Lung (tissue), 12 donors: ENCODE measurements around the gene PEX11A. TPM values are rescaled to one million over a fixed set of nuclear protein-coding genes. Genes with fewer than 3 reads are reported as not detected.

Source experiments
- ATAC-seq: fragments of 200-7000 bp; cut with Tn5 transposase; one replicate; pipeline ENCODE4 v1.9.1; 2020; ENCODE audit warnings: moderate number of reproducible peaks; ENCODE audit not compliant: insufficient read depth, low FRiP score
- DNase-seq, 3 donors: peaks; one replicate each; pipeline ENCODE4 v3.0.0-alpha.2; 2013 to 2017
- H3K27ac ChIP-seq, 2 donors: one replicate each; pipeline ENCODE4 v1.5.1; 2013; ENCODE audit warnings: mild to moderate bottlenecking in 2 of 2, moderate library complexity in 2 of 2, control low read depth in 1 of 2, inconsistent platforms in 1 of 2, low read depth in 1 of 2, low read length in 1 of 2
- H3K27me3 ChIP-seq, 3 donors: one replicate each; pipeline ENCODE4 v1.5.1; 2013; ENCODE audit warnings: low read length in 2 of 3; ENCODE audit not compliant: control insufficient read depth in 3 of 3, insufficient read depth in 3 of 3
- H3K36me3 ChIP-seq, 4 donors: one replicate each; pipeline ENCODE4 v1.5.1; 2013; ENCODE audit warnings: low read length in 4 of 4, mild to moderate bottlenecking in 1 of 4, moderate library complexity in 1 of 4; ENCODE audit not compliant: control insufficient read depth in 4 of 4, insufficient read depth in 4 of 4
- H3K4me1 ChIP-seq, 5 donors: one replicate each; pipeline ENCODE4 v1.5.1; 2013; ENCODE audit warnings: low read length in 5 of 5, mild to moderate bottlenecking in 2 of 5, moderate library complexity in 1 of 5; ENCODE audit not compliant: control insufficient read depth in 5 of 5, insufficient read depth in 5 of 5
- H3K4me3 ChIP-seq: one replicate; pipeline ENCODE4 v1.5.1; 2013; ENCODE audit warnings: mild to moderate bottlenecking, control low read depth, moderate library complexity
- H3K9ac ChIP-seq, 2 donors: one replicate each; pipeline ENCODE4 v1.5.1; 2013; ENCODE audit warnings: low read length in 2 of 2, control low read depth in 1 of 2; ENCODE audit not compliant: insufficient read depth in 1 of 2
- H3K9me3 ChIP-seq, 4 donors: one replicate each; pipeline ENCODE4 v1.5.1; 2013; ENCODE audit warnings: low read length in 3 of 4, mild to moderate bottlenecking in 1 of 4, moderate library complexity in 1 of 4; ENCODE audit not compliant: control insufficient read depth in 4 of 4, insufficient read depth in 3 of 4
- CTCF ChIP-seq: IDR thresholded peaks from 2 replicates; pipeline ENCODE4 v1.5.1; 2012; ENCODE audit warnings: mild to moderate bottlenecking; ENCODE audit errors: control extremely low read depth, extremely low read depth
- WGBS, 2 donors: extraction: QIAGEN DNeasy Blood & Tissue Kit; methylation state at CpG; one replicate each; pipeline ENCODE4 v1.1.7; 2013; 5-methylcytosine and 5-hydroxymethylcytosine counted together
- polyA plus RNA-seq, 2 donors: library from polyadenylated mRNA; stranded (reverse); fragments of 200-250 nt; gene quantifications; one replicate each; pipeline ENCODE4 v1.2.1, GENCODE V29; 2013
- total RNA-seq, 2 donors: library from RNA; depleted of rRNA in 1 of 2; stranded (reverse); fragments of >200 nt in 1 of 2; gene quantifications; one replicate each; pipeline ENCODE4 v1.2.1, GENCODE V29; 2014 to 2021
- donor health status: control.
- donor health status: control.
- donor health status: Bipolar disorder and iron deficiency.
- donor health status: healthy.
- donor health status: DM: yes; HTN: yes; CAD: no.

Gene PEX11A
- total and polyA plus RNA-seq, 4 donors = 5.6 to 7.9 (median 6.1) TPM

DNA sequence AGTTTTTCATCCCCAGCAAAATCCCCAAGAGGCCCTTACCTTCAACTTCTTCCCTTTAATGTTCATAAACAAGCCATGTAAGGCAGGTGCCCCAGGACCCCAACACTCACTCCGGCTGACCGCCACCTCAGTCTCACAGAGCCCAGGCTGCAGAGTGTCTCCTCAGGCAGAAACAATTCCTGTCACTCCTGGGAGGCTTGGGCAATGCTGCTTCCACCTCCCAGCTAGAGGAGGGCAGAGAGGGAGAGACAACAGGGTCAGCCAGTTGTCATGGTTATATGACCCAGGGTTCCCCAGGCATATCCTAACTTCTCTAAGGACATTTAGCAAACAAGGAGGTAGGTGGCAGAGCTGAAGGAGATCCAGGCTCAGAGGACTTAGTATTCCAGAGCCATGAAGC is 11.3 kb downstream of the PEX11A start, which contains the start of gene PLIN1:
TSS of gene PLIN1 (minus strand) at position 156 of the 400 bp plus-strand sequence. CDS start 1,878 bp downstream, outside the sequence.
- no peak for TF ChIP-seq CTCF
- Histone ChIP-seq H3K27ac (peak within 1 kb of the TSS; percentile 46 to 51), H3K4me3 (no peak within 1 kb of the TSS), H3K9ac (no peak within 1 kb of the TSS), H3K4me1 (peaks cover 0 to 11% (median 9%) of the 10 kb centered on the region in 5 donors), H3K9me3 (no peaks in the 10 kb centered on the region), H3K27me3 (no peaks in the 10 kb centered on the region), H3K36me3 (peaks cover 0 to 4% (median under 1%) of the 10 kb centered on the region in 4 donors)
- DNase-seq = no peak
- no peak for ATAC-seq
- WGBS, 2 donors = 97 to 98% methylated on average over 2 of the region's 2 CpGs

DNA sequence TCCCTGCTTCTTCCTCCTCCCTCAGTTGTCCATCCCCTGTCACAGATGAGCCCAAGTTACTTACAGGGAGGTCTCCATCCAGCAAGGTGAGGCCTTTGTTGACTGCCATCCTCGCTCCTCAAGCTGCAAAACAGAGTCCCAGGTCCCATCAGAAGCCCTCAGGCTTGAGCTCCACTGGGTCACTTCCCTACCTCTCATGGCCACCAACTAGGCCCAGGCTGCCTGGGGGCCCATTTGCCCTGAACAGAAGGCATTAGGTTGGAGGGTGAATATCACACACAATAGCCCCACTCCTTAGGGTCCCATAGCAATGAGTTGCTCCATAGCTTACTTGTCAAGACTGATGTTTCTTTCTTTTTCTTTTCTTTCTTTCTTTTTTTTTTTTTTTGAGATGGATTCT is 13.2 kb downstream of the PEX11A start:
- Histone ChIP-seq H3K9ac (no peak overlapping the region), H3K4me1 (peaks cover 3 to 14% (median 9%) of the 10 kb centered on the region in 5 donors), H3K27me3 (no peaks in the 10 kb centered on the region), H3K4me3 (no peak overlapping the region), H3K27ac (no peak overlapping the region), H3K9me3 (no peaks in the 10 kb centered on the region), H3K36me3 (no peaks in the 10 kb centered on the region)
- no peak for TF ChIP-seq CTCF
- ATAC-seq (no peak), DNase-seq (no peak)
- 90 to 100% methylated on average over 1 of the region's 1 CpG for WGBS, 2 donors

GRCh38 chr15:89675606-89676005 is 14.9 kb downstream of the PEX11A start:
- Histone ChIP-seq H3K4me3 (no peak overlapping the region), H3K4me1 (peaks cover 3 to 11% (median 5%) of the 10 kb centered on the region in 5 donors), H3K36me3 (no peaks in the 10 kb centered on the region), H3K27me3 (no peaks in the 10 kb centered on the region), H3K27ac (no peak overlapping the region), H3K9me3 (no peaks in the 10 kb centered on the region), H3K9ac (no peak overlapping the region)
- WGBS, 2 donors = 76 to 85% methylated on average over 6 of the region's 6 CpGs
- TF ChIP-seq CTCF = no peak
- ATAC-seq (no peak), DNase-seq (no peak)

GRCh38 chr15:89674526-89674925 is 16.0 kb downstream of the PEX11A start:
- Histone ChIP-seq H3K27ac (no peak overlapping the region), H3K4me3 (no peak overlapping the region), H3K27me3 (no peaks in the 10 kb centered on the region), H3K4me1 (peaks cover 0 to 5% (median 0%) of the 10 kb centered on the region in 5 donors), H3K9ac (no peak overlapping the region), H3K36me3 (no peaks in the 10 kb centered on the region), H3K9me3 (no peaks in the 10 kb centered on the region)
- DNase-seq (peak in 1 of 3 donors; percentile 19), ATAC-seq (no peak)
- 77% methylated on average over 4 of the region's 4 CpGs for WGBS, 2 donors
- TF ChIP-seq CTCF = no peak
